Stimulated activated CD4-positive, alpha-beta T cell treated with anti-CD3 and anti-CD28 coated beads, Interleukin-4, amount 100 ng/mL, for 48 hours (primary cell): ENCODE measurements around the gene CLIP4.

Source experiments
- DNase-seq, 2 donors: peaks; one replicate each; pipeline ENCODE4 v3.0.0-alpha.2; 2020; ENCODE audit warnings: low read depth in 2 of 2

Gene CLIP4

GRCh38 chr2:29139152-29139551 lies 23.9 kb downstream of the CLIP4 start:
- no peak for DNase-seq

- DNase-seq = no peak
Observed at GRCh38 chr2:29139731-29140130, 24.5 kb downstream of the CLIP4 start.

- DNase-seq = no peak
Observed at GRCh38 chr2:29143657-29144056, 28.4 kb downstream of the CLIP4 start.

GRCh38 chr2:29146197-29146596 lies 31.0 kb downstream of the CLIP4 start:
- DNase-seq = no peak

GRCh38 chr2:29147963-29148362 lies 32.7 kb downstream of the CLIP4 start:
- DNase-seq = no peak

- no peak for DNase-seq
Observed at GRCh38 chr2:29154610-29155009, 39.4 kb downstream of the CLIP4 start.

- DNase-seq = no peak
Observed at GRCh38 chr2:29155578-29155977, 40.4 kb downstream of the CLIP4 start.

- no peak for DNase-seq
Observed at GRCh38 chr2:29157131-29157530, 41.9 kb downstream of the CLIP4 start.

- DNase-seq = no peak
Observed at GRCh38 chr2:29159125-29159524, 43.9 kb downstream of the CLIP4 start.

GRCh38 chr2:29160184-29160583 lies 45.0 kb downstream of the CLIP4 start:
- DNase-seq = no peak

GRCh38 chr2:29162204-29162928 lies 47.2 kb downstream of the CLIP4 start:
- no peak for DNase-seq

- no peak for DNase-seq
Observed at GRCh38 chr2:29164091-29164846, 49.1 kb downstream of the CLIP4 start.

GRCh38 chr2:29165362-29166241 lies 50.4 kb downstream of the CLIP4 start:
- DNase-seq = no peak

- no peak for DNase-seq
Observed at GRCh38 chr2:29166242-29167039, 51.2 kb downstream of the CLIP4 start.

GRCh38 chr2:29174937-29175336 lies 59.7 kb downstream of the CLIP4 start:
- no peak for DNase-seq

- DNase-seq = no peak
Observed at GRCh38 chr2:29175338-29175737, 60.1 kb downstream of the CLIP4 start.

- DNase-seq = no peak
Observed at GRCh38 chr2:29182334-29182733, 67.1 kb downstream of the CLIP4 start.

- DNase-seq = no peak
Observed at GRCh38 chr2:29182920-29183319, 67.7 kb downstream of the CLIP4 start.

GRCh38 chr2:29184531-29184930 lies 69.3 kb downstream of the CLIP4 start:
- no peak for DNase-seq

- DNase-seq = no peak
Observed at GRCh38 chr2:29186817-29187216, 71.6 kb downstream of the CLIP4 start.

GRCh38 chr2:29187926-29188325 lies 72.7 kb downstream of the CLIP4 start:
- no peak for DNase-seq

GRCh38 chr2:29189052-29189451 lies 73.8 kb downstream of the CLIP4 start:
- no peak for DNase-seq
